Ascending aorta (tissue), 2 donors: ENCODE results near the gene TBCB. TPM values are rescaled to one million over a fixed set of nuclear protein-coding genes. Genes with fewer than 3 reads are reported as not detected.
"Not testable (repeated sequence)": the region's sequence is repeated elsewhere in the genome, so short reads cannot be mapped to it uniquely, and the experiment has no call there.

ENCODE experiments used
- DNase-seq, 2 donors: peaks; one replicate each; pipeline ENCODE4 v3.0.0-alpha.2; 2019; ENCODE audit warnings: low spot score in 2 of 2
- H3K27ac ChIP-seq, 2 donors: fragments of 200-600 bp; sonication (generic); one replicate each; pipeline ENCODE4 v1.5.1; 2016 to 2017; ENCODE audit warnings: mild to moderate bottlenecking in 1 of 2
- H3K27me3 ChIP-seq: fragments of 200-600 bp; sonication (generic); one replicate; pipeline ENCODE4 v1.5.1; 2017
- H3K36me3 ChIP-seq, 2 donors: fragments of 200-600 bp; sonication (generic); one replicate each; pipeline ENCODE4 v1.5.1; 2016
- H3K4me1 ChIP-seq, 2 donors: fragments of 200-600 bp; sonication (generic); one replicate each; pipeline ENCODE4 v1.5.1; 2016 to 2017; ENCODE audit warnings: mild to moderate bottlenecking in 1 of 2
- H3K4me3 ChIP-seq, 2 donors: fragments of 200-600 bp; sonication (generic); one replicate each; pipeline ENCODE4 v1.5.1; 2016 to 2017; ENCODE audit warnings: mild to moderate bottlenecking in 1 of 2
- H3K9me3 ChIP-seq, 2 donors: fragments of 200-600 bp; sonication (generic); one replicate each; pipeline ENCODE4 v1.5.1; 2016
- CTCF ChIP-seq, 3 experiments: fragments of 200-600 bp in 2 of 3; fragments of 450-650 bp in 1 of 3; sonication (generic) in 2 of 3; IDR thresholded peaks; one replicate each; pipeline ENCODE4 v1.5.1; 2016 to 2019; ENCODE audit warnings: antibody characterized with exemption in 3 of 3, mild to moderate bottlenecking in 1 of 3, moderate library complexity in 1 of 3
- intact Hi-C: fragments of 100-400 bp; cut with DNase I; formaldehyde crosslinking; loops from one replicate; pipeline ENCODE4 v1.15.1; 2023
- total RNA-seq: library from RNA; depleted of rRNA; stranded (reverse); fragments of >200 nt; gene quantifications from one replicate; pipeline ENCODE4 v1.1.0, GENCODE V29; 2016

The TBCB gene
- total RNA-seq, 1 donor from 2014 or later: 129 TPM

GRCh38 chr19:36125557-36125956 lies 10.3 kb downstream of the TBCB start:
- TF ChIP-seq CTCF (IDR thresholded peaks at IDR 0.05): no peak
- no peaks in the 10 kb centered on the region for H3K27me3 ChIP-seq
- no peak overlapping the region for H3K4me3 ChIP-seq
- H3K36me3 ChIP-seq: peaks cover 46 to 50% of the 10 kb centered on the region in 2 donors
- DNase-seq: no peak
- H3K4me1 ChIP-seq: peaks cover 0 to 13% of the 10 kb centered on the region in 2 donors
- no peak overlapping the region for H3K27ac ChIP-seq
- intact Hi-C loops: loop anchor here (10.0 kb wide), 1 partner anchor 789 kb away; the partner anchor contains the start of genes ZNF568 and ZNF829
- no peaks in the 10 kb centered on the region for H3K9me3 ChIP-seq

GRCh38 chr19:36128392-36128736 lies 13.1 kb downstream of the TBCB start:
- Histone ChIP-seq H3K4me3 (peak overlapping the region; percentile 57 to 63), H3K27ac (peak overlapping the region; percentile 83 to 92), H3K27me3 (no peaks in the 10 kb centered on the region), H3K4me1 (peaks cover 0 to 13% of the 10 kb centered on the region in 2 donors), H3K9me3 (no peaks in the 10 kb centered on the region), H3K36me3 (peaks cover 24 to 26% of the 10 kb centered on the region in 2 donors)
- TF ChIP-seq CTCF (IDR thresholded peaks at IDR 0.05): no peak
- intact Hi-C loops: loop anchor here (1.0 to 10.0 kb wide), 3 partner anchors 11 to 786 kb away; partner anchors contain the start of genes TBCB, ZNF568 and ZNF829
- DNase-seq: no peak

GRCh38 chr19:36131221-36131620 lies 16.0 kb downstream of the TBCB start:
- H3K9me3 ChIP-seq, H3K27me3 ChIP-seq, intact Hi-C loops, DNase-seq, H3K27ac ChIP-seq, H3K36me3 ChIP-seq, H3K4me3 ChIP-seq: not testable (repeated sequence)
- peaks cover 0 to 15% of the 10 kb centered on the region in 2 donors for H3K4me1 ChIP-seq

GRCh38 chr19:36134867-36135266 lies 19.6 kb downstream of the TBCB start:
- H3K27ac ChIP-seq: peak overlapping the region in 1 of 2 donors; percentile 83
- intact Hi-C loops: not testable (repeated sequence)

GRCh38 chr19:36136964-36137686 lies 21.9 kb downstream of the TBCB start:
- no peak for TF ChIP-seq CTCF (IDR thresholded peaks at IDR 0.05)
- peak overlapping the region in 1 of 2 donors; percentile 33 for H3K4me3 ChIP-seq
- H3K4me1 ChIP-seq: peaks cover 6 to 19% of the 10 kb centered on the region in 2 donors
- no peaks in the 10 kb centered on the region for H3K27me3 ChIP-seq
- no peaks in the 10 kb centered on the region for H3K9me3 ChIP-seq
- peak overlapping the region; percentile 76 to 83 for H3K27ac ChIP-seq
- intact Hi-C loops: no loop called here
- peak; percentile 33 to 84 for DNase-seq
- peaks cover 3 to 5% of the 10 kb centered on the region in 2 donors for H3K36me3 ChIP-seq

More at GRCh38 chr19:36134867-36135266, 19.6 kb downstream of the TBCB start:
- H3K4me1 ChIP-seq: peaks cover 0 to 13% of the 10 kb centered on the region in 2 donors
- H3K4me3 ChIP-seq, H3K27me3 ChIP-seq, DNase-seq, H3K36me3 ChIP-seq, H3K9me3 ChIP-seq: not testable (repeated sequence)

GRCh38 chr19:36139120-36139472 lies 23.8 kb downstream of the TBCB start:
- H3K9me3 ChIP-seq: no peaks in the 10 kb centered on the region
- peak overlapping the region; percentile 80 to 82 for H3K4me3 ChIP-seq
- TF ChIP-seq CTCF (IDR thresholded peaks at IDR 0.05): no peak
- H3K27ac ChIP-seq: peak overlapping the region; percentile 96 to 97
- no peak for DNase-seq
- H3K36me3 ChIP-seq: peaks cover 21 to 22% of the 10 kb centered on the region in 2 donors
- H3K4me1 ChIP-seq: peaks cover 6 to 19% of the 10 kb centered on the region in 2 donors
- no peaks in the 10 kb centered on the region for H3K27me3 ChIP-seq
- intact Hi-C loops: loop anchor here (1.0 kb wide), 1 partner anchor 11 kb away; no protein-coding TSS in a partner anchor
